Karpas-422 (cell line): ENCODE measurements around the gene USP14. TPM values are rescaled to one million over a fixed set of nuclear protein-coding genes. Genes with fewer than 3 reads are reported as not detected.
"Not testable (repeated sequence)": the region's sequence is repeated elsewhere in the genome, so short reads cannot be mapped to it uniquely, and the experiment has no call there.

Experiments used
- DNase-seq: peaks from one replicate; pipeline ENCODE4 v3.0.0-alpha.2; 2015
- H2AFZ ChIP-seq: fragments of 200-600 bp; sonication (generic); 2 replicates; pipeline ENCODE4 v1.6.1; 2014; ENCODE audit warnings: antibody characterized with exemption, low read length, mixed read lengths
- H3K27ac ChIP-seq: fragments of 200-600 bp; sonication (generic); 2 replicates; pipeline ENCODE4 v1.5.1; 2014; ENCODE audit warnings: mild to moderate bottlenecking, low read length, moderate library complexity
- H3K27me3 ChIP-seq: fragments of 200-600 bp; sonication (generic); 2 replicates; pipeline ENCODE4 v1.6.1; 2014; ENCODE audit warnings: low read length, mixed read lengths
- H3K36me3 ChIP-seq: fragments of 200-600 bp; sonication (generic); 2 replicates; pipeline ENCODE4 v1.6.1; 2014; ENCODE audit warnings: low read length, mixed read lengths; ENCODE audit not compliant: insufficient read depth
- H3K4me1 ChIP-seq: fragments of 200-600 bp; sonication (generic); 2 replicates; pipeline ENCODE4 v1.6.1; 2014; ENCODE audit warnings: mild to moderate bottlenecking, low read length, mixed read lengths
- H3K4me2 ChIP-seq: fragments of 200-600 bp; sonication (generic); 2 replicates; pipeline ENCODE4 v1.6.1; 2014; ENCODE audit warnings: low read length, low read depth, mild to moderate bottlenecking; ENCODE audit not compliant: poor library complexity, severe bottlenecking
- H3K4me3 ChIP-seq: fragments of 200-600 bp; sonication (generic); 2 replicates; pipeline ENCODE4 v1.5.1; 2014; ENCODE audit warnings: mild to moderate bottlenecking, antibody characterized with exemption, low read length, mixed read lengths
- H3K79me2 ChIP-seq: fragments of 200-600 bp; sonication (generic); 2 replicates; pipeline ENCODE4 v1.6.1; 2014; ENCODE audit warnings: mild to moderate bottlenecking, low read length, mixed read lengths
- H3K9ac ChIP-seq: fragments of 200-600 bp; sonication (generic); 2 replicates; pipeline ENCODE4 v1.6.0; 2014; ENCODE audit warnings: low read length
- H3K9me2 ChIP-seq: fragments of 200-600 bp; sonication (generic), shearing (Covaris generic); replicated peaks from 2 replicates; pipeline ENCODE4 v1.6.0; 2014; ENCODE audit warnings: mild to moderate bottlenecking, low read length, moderate library complexity; ENCODE audit not compliant: insufficient read depth
- H3K9me3 ChIP-seq: fragments of 300-700, 200-600 bp; sonication (generic); 2 replicates; pipeline ENCODE4 v1.6.1; 2014; ENCODE audit warnings: low read length, mixed read lengths
- H4K20me1 ChIP-seq: fragments of 200-600 bp; sonication (generic); 2 replicates; pipeline ENCODE4 v1.6.1; 2014; ENCODE audit warnings: mild to moderate bottlenecking, antibody characterized with exemption, low read length, low read depth; ENCODE audit not compliant: insufficient read depth
- total RNA-seq: library from RNA; depleted of rRNA; stranded (reverse); fragments of >200 nt; shearing (Covaris generic); gene quantifications from 2 replicates; pipeline ENCODE4 v1.2.3, GENCODE V29; 2014; ENCODE audit warnings: low replicate concordance; rRNA removed

Gene USP14
- total RNA-seq, result 11.8 and 40.1 TPM in 2 replicates

- H3K4me2 ChIP-seq, result peak within 1 kb of the TSS; percentile 95
- no peaks in the 10 kb centered on the region for H3K9me3 ChIP-seq
- H3K9ac ChIP-seq, result peak within 1 kb of the TSS; percentile 96
- H3K9me2 ChIP-seq, result no peaks in the 10 kb centered on the region; the same call in 1 of the 2 replicates
- H3K36me3 ChIP-seq, result peaks cover 22% of the 10 kb centered on the region; the same call in 1 of the 2 replicates
- H3K4me1 ChIP-seq, result peaks cover 17% of the 10 kb centered on the region
- DNase-seq, result peak; percentile 99
- H3K27me3 ChIP-seq, result no peaks in the 10 kb centered on the region
- H3K79me2 ChIP-seq, result peaks cover 51% of the 10 kb centered on the region
- peak within 1 kb of the TSS; percentile 39; the same call in 1 of the 2 replicates for H3K27ac ChIP-seq
- peaks cover 20% of the 10 kb centered on the region; the same call in 1 of the 2 replicates for H4K20me1 ChIP-seq
- H2AFZ ChIP-seq, result peak within 1 kb of the TSS; percentile 62; the same call in 1 of the 2 replicates
- peak within 1 kb of the TSS; percentile 95 for H3K4me3 ChIP-seq
Measured at GRCh38 chr18:158128-159036, at the start of gene USP14. Gene USP14, plus strand, starts transcription at chr18:158557. Its CDS starts 142 bp downstream, at chr18:158699.

GRCh38 chr18:108665-109063 is 49.7 kb upstream of the USP14 start:
- H3K4me2 ChIP-seq, H3K79me2 ChIP-seq, H3K4me1 ChIP-seq, H3K9me3 ChIP-seq, H3K36me3 ChIP-seq, H3K4me3 ChIP-seq, H2AFZ ChIP-seq, H3K9me2 ChIP-seq, H3K27me3 ChIP-seq, H3K9ac ChIP-seq, H4K20me1 ChIP-seq, DNase-seq, H3K27ac ChIP-seq: not testable (repeated sequence)

GRCh38 chr18:109130-109921 is 49.0 kb upstream of the USP14 start:
- not testable (repeated sequence) for H3K4me2 ChIP-seq, H3K27ac ChIP-seq, H3K9ac ChIP-seq, H3K9me3 ChIP-seq, H3K36me3 ChIP-seq, H4K20me1 ChIP-seq, H2AFZ ChIP-seq, H3K79me2 ChIP-seq, H3K9me2 ChIP-seq, H3K4me3 ChIP-seq, H3K27me3 ChIP-seq, H3K4me1 ChIP-seq
- peak; percentile 58 for DNase-seq

GRCh38 chr18:109922-110261 is 48.5 kb upstream of the USP14 start:
- not testable (repeated sequence) for H3K9ac ChIP-seq, H3K79me2 ChIP-seq, H3K4me2 ChIP-seq, H3K4me1 ChIP-seq, H3K9me2 ChIP-seq, H3K9me3 ChIP-seq, H2AFZ ChIP-seq, H3K36me3 ChIP-seq, H3K27me3 ChIP-seq, H4K20me1 ChIP-seq, H3K27ac ChIP-seq, H3K4me3 ChIP-seq
- DNase-seq, result peak; percentile 62

GRCh38 chr18:110351-111201 is 47.8 kb upstream of the USP14 start:
- not testable (repeated sequence) for DNase-seq, H3K4me3 ChIP-seq, H2AFZ ChIP-seq, H3K27ac ChIP-seq, H3K9ac ChIP-seq, H3K4me2 ChIP-seq, H3K9me2 ChIP-seq, H3K9me3 ChIP-seq, H4K20me1 ChIP-seq, H3K79me2 ChIP-seq, H3K27me3 ChIP-seq, H3K4me1 ChIP-seq, H3K36me3 ChIP-seq

- H3K4me3 ChIP-seq, result peak overlapping the region; percentile 44; the same call in 1 of the 2 replicates
- no peaks in the 10 kb centered on the region for H3K36me3 ChIP-seq
- no peaks in the 10 kb centered on the region for H3K79me2 ChIP-seq
- peaks cover 2% of the 10 kb centered on the region; the same call in 1 of the 2 replicates for H3K9me3 ChIP-seq
- no peaks in the 10 kb centered on the region for H3K9me2 ChIP-seq
- peak overlapping the region; percentile 70; the same call in 1 of the 2 replicates for H2AFZ ChIP-seq
- H3K4me2 ChIP-seq, result peak overlapping the region; percentile 56
- H3K9ac ChIP-seq, result peak overlapping the region; percentile 56
- DNase-seq, result peak; percentile 78
- no peak overlapping the region for H3K27ac ChIP-seq
- peaks cover 3% of the 10 kb centered on the region for H3K4me1 ChIP-seq
- H3K27me3 ChIP-seq, result no peaks in the 10 kb centered on the region
- no peaks in the 10 kb centered on the region for H4K20me1 ChIP-seq
Measured at GRCh38 chr18:111306-112014, 46.9 kb upstream of the USP14 start.

GRCh38 chr18:112015-112733 is 46.2 kb upstream of the USP14 start:
- H3K4me1 ChIP-seq, H3K79me2 ChIP-seq, H3K4me3 ChIP-seq, H3K4me2 ChIP-seq, H3K27me3 ChIP-seq, H3K36me3 ChIP-seq, H3K9me2 ChIP-seq, DNase-seq, H3K9me3 ChIP-seq, H2AFZ ChIP-seq, H3K9ac ChIP-seq, H3K27ac ChIP-seq, H4K20me1 ChIP-seq: not testable (repeated sequence)
